VCaP (cell line): Measurements from ENCODE around the gene TCF19.
"Not testable (repeated sequence)": the region's sequence is repeated elsewhere in the genome, so short reads cannot be mapped to it uniquely, and the experiment has no call there.

Experiments
- H3K27ac ChIP-seq: fragments of 450-650 bp; 2 replicates; pipeline ENCODE4 v1.5.1; 2017
- TF ChIP-seq, protein P1 (sequence below): fragments of 450-650 bp; conservative IDR thresholded peaks from 2 replicates; pipeline ENCODE4 v1.5.1; 2017; ENCODE audit warnings: mild to moderate bottlenecking, moderate library complexity

TCF19 gene

DNA sequence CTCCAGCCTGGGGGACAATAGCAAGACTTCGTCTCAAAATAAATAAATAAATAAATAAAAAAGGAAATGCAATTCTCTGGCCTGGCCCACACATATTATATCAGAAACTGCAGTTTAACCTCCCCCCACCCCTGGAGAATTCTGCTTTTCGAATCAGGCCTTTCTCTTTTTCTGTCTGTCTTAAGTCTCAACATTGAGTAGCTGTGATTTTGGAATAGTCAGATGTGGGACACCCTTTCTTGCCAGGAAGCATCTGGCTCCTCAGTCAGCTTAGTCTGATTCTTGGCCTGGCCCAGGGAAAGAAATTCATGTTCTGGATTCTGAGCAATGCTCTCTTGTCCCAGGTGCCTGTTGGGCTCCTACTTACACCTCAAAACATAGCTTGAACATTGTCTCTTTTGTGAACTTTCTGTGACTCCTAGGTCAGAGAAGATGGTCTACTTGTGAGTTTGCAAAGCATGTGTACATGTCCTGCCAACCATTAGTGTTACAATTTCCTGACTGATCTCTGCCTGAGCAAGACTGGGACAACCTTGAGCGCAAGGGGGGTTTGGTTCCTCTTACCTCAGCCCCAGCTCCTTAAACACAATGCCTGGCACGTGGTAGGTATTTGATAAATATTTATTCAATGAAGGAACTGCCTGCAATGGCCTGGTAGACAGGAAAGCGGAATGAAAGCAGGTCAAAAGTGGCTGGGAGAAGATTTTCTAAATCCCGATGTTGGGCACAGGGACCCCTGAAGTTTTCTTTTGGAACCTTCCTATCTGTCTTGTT lies 35.9 kb downstream of the TCF19 start:
- TF ChIP-seq, protein P1, sequence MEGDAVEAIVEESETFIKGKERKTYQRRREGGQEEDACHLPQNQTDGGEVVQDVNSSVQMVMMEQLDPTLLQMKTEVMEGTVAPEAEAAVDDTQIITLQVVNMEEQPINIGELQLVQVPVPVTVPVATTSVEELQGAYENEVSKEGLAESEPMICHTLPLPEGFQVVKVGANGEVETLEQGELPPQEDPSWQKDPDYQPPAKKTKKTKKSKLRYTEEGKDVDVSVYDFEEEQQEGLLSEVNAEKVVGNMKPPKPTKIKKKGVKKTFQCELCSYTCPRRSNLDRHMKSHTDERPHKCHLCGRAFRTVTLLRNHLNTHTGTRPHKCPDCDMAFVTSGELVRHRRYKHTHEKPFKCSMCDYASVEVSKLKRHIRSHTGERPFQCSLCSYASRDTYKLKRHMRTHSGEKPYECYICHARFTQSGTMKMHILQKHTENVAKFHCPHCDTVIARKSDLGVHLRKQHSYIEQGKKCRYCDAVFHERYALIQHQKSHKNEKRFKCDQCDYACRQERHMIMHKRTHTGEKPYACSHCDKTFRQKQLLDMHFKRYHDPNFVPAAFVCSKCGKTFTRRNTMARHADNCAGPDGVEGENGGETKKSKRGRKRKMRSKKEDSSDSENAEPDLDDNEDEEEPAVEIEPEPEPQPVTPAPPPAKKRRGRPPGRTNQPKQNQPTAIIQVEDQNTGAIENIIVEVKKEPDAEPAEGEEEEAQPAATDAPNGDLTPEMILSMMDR = no peak
- peak overlapping the region; percentile 20; the same call in 1 of the 2 replicates for H3K27ac ChIP-seq

DNA sequence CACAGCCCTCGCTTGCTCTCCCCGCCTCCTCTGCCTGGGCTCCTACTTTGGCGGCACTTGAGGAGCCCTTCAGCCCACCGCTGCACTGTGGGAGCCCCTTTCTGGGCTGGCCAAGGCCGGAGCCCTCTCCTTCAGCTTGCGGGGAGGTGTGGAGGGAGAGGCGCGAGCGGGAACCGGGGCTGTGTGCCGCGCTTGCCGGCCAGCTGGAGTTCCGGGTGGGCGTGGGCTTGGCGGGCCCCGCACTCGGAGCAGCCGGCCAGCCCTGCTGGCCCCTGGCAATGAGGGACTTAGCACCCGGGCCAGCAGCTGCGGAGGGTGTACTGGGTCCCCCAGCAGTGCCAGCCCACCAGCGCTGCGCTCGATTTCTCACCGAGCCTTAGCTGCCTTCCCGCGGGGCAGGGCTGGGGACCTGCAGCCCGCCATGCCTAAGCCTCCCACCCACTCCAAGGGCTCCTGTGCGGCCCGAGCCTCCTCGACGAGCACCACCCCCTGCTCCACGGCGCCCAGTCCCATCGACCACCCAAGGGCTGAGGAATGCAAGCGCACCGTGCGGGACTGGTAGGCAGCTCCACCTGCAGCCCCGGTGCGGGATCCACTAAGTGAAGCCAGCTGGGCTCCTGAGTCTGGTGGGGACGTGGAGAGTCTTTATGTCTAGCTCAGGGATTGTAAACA lies 37.1 kb downstream of the TCF19 start:
- H3K27ac ChIP-seq = not testable (repeated sequence)

DNA sequence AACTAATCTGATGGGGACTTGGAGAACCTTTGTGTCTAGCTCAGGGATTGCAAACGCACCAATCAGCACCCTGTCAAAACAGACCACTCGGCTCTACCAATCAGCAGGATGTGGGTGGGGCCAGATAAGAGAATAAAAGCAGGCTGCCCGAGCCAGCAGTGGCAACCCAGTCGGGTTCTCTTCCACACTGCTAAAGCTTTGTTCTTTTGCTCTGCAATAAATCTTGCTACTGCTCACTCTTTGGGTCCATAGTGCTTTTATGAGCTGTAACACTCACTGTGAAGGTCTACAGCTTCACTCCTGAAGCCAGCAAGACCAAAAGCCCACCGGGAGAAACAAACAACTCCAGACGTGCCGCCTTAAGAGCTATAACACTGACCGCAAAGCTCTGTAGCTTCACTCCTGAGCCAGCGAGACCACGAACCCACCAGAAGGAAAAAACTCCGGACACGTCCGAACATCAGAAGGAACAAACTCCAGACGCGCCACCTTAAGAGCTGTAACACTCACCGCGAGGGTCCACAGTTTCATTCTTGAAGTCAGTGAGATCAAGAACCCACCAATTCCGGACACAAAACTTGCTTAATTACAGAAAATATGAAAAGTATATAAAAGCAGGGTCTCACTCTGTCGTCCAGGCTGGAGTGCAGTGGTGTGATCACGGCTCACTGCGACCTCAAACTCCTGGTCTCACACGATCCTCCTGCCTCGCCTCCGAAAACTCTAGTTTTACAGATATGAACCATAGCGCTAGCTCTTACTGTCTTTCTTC lies 38.0 kb downstream of the TCF19 start:
- H3K27ac ChIP-seq = peak overlapping the region; percentile 91

DNA sequence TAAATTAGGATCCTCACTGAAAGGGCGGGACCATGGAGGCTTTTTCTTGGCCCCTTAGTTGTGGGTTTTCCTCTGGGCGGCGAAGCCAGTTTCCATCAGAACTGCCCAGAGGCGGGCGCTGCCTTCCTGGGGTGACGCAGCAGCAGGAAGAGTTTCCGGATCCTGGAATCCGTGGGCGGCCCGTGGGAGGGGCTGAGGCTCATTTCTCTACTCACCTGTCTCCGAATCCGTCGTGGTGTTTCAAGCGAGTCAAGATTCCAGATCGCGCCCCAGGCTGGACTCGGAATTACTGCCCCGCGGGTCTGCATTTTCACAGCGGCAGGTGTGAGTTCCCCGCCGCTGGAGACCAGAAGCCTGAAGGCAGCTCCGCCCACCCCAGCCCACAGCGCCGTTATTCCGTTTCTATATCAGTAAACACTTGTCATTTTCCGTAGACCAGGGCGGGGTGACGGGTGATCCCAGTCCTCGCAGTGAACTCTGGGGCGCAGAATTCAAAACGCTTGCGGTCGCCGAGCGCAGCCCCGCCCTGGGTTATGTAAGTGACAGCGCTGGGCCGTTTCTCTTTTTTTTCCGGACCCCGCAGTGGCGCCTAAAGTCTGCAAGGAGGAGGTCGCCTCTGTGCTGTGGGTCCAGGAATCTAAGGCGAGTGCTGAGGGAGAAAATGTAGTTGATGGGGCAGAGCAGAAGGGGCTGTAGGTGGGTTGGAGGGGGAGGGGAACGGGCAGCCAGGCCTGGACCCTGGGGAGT lies 39.3 kb downstream of the TCF19 start:
- peak overlapping the region; percentile 91 for H3K27ac ChIP-seq
- TF ChIP-seq, protein P1 = no peak

DNA sequence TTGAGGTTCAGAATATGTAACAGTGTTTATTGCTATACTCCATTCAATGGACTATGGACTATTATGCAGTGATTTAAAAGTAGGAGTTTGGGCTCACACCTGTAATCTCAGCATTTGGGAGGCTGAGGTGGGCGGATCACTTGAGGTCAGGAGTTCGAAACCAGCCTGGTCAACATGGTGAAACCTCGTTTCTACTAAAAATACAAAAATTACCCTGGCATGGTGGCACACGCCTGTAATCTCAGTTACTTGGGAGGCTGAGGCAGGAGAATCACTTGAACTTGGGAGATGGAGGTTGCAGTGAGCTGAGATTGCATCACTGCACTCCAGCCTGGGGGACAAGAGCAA lies 40.7 kb downstream of the TCF19 start:
- H3K27ac ChIP-seq = not testable (repeated sequence)

DNA sequence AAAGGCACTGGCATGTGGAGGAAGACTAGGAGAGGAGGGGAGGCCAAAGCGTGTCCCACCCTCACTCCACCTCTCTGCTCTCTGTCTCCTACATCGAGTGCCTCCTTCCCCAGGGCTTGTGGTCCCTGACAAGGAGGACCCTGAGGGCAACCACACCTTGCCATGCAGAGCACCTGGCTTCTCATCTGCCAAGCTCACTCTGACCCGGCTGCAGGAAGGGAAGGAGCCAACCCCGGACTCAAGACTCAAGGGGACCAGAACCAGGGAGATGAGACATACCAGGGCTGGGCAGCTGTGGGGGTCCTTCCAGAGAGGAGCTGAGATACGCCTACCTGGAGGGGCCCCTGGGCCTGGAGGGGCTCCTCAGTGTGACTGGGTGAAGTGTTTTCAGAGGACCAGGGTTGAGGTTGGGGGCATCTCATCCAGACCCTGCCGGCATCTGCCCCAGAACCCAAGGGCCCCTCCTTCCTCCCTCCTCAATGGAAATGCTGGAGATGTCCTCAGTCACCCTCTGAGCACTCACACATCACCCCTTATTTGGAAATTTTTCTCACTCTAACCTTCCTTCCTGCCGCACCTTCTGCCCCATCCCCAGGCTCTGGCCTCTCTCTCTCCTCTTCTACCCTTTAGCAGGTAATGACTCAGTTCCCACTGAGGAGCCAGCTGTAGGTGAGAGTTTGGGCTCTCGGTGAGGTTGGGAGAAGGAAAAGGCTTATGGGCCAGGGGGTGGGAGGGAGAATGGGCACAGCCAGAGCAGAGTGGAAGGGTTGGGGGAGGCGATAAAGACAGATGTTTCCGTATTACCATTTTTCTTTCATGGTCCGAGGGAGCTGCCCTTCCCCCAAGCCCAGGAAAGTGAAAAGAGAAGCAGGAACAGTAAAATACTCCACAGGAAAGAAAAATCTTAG lies 44.1 kb downstream of the TCF19 start:
- peak overlapping the region; percentile 64; the same call in 1 of the 2 replicates for H3K27ac ChIP-seq
- TF ChIP-seq, protein P1 = no peak

DNA sequence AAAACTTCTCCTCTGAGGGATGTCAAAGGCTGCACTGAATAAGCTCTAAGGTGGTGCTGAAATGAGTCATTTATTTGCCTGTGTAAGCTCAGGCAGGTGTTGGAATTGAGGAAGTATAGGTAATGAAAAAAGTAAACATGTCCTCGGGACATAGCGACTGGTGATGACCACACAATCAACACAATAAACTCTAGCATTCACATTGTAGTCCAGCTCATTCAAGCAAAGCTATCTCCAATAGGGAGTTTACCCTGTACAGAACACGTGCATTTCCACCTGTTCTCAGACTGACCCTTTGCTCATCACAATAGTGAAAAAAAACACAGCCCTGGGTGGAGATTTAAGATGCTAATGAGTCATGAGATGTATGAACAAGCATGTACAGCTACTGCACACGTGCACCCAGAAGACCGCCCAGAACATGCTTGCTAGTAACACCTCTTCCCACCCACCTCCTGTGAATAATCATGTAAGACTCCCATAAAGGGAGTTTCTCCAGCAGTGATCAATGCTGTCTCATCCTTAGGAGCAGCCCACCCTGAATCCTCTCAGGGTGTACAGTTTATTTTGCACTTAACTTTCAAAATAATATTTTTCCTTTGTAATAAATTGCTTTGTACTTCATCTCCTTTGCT lies 45.1 kb downstream of the TCF19 start:
- TF ChIP-seq, protein P1 = no peak
- peak overlapping the region; percentile 64 for H3K27ac ChIP-seq

DNA sequence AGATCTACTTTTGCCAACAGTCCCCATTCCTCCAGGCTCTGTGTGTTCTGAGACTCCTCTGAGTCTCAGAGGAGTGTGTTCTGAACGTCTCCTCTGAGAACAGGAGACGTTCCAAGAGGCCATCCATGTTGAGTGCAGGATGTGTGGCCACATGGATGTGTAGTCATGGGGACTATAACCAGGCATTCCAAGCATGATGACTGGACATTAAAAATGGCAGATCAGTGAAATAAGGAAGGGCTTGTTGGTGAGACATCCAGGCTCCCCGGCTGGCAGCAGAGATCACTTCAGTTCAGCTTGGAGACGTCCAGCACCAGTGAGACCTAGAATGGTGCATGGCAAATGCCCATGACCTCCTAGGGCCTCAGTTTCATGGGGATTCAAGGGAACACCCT lies 46.4 kb downstream of the TCF19 start:
- TF ChIP-seq, protein P1 = no peak
- H3K27ac ChIP-seq = peak overlapping the region; percentile 64
